Fibroblast of lung (primary cell): ENCODE results near the gene SLC44A5.

Experiments
- EZH2 ChIP-seq: IDR thresholded peaks from 2 replicates; pipeline ENCODE4 v1.5.1; 2012; ENCODE audit warnings: low read length, control low read depth, mild to moderate bottlenecking; ENCODE audit errors: missing control alignments
- TF ChIP-seq, protein P1 (sequence below), 2 donors: IDR thresholded peaks in 1 of 2; conservative IDR thresholded peaks in 1 of 2; 1 replicate in 1 of 2; 2 replicates in 1 of 2; pipeline ENCODE4 v1.5.1; 2011 to 2012; ENCODE audit warnings: low read length in 2 of 2, control low read depth in 1 of 2, inconsistent platforms in 1 of 2, low read depth in 1 of 2, mild to moderate bottlenecking in 1 of 2

DNA sequence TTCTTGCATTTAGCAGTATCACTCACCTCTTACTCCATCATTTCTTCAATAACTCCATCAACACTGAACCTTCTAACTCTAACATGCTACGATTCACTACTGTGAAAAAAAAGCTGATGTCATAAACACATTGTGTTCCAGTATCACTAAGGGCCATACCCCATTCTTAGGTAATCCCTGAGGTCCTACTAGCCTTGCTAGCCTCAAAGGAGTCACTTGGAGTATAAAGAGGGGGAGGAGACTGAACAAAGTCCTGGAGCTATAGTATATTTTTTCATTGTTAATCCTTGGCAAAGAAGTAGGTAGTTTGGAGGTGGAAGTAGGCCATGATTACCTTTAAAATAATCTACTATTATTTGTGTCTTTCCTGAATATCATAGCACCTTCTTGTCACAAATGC, at the start of gene SLC44A5:
- no peak for TF ChIP-seq EZH2
- TF ChIP-seq, protein P1, sequence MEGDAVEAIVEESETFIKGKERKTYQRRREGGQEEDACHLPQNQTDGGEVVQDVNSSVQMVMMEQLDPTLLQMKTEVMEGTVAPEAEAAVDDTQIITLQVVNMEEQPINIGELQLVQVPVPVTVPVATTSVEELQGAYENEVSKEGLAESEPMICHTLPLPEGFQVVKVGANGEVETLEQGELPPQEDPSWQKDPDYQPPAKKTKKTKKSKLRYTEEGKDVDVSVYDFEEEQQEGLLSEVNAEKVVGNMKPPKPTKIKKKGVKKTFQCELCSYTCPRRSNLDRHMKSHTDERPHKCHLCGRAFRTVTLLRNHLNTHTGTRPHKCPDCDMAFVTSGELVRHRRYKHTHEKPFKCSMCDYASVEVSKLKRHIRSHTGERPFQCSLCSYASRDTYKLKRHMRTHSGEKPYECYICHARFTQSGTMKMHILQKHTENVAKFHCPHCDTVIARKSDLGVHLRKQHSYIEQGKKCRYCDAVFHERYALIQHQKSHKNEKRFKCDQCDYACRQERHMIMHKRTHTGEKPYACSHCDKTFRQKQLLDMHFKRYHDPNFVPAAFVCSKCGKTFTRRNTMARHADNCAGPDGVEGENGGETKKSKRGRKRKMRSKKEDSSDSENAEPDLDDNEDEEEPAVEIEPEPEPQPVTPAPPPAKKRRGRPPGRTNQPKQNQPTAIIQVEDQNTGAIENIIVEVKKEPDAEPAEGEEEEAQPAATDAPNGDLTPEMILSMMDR (conservative IDR thresholded peaks at IDR 0.05 in 1 of 2, IDR thresholded peaks at IDR 0.05 in 1 of 2; ENCODE audit: low read depth in 1 of 2, low read length in 2 of 2), result no peak
